Lower leg skin (tissue), 3 donors: Measurements from ENCODE around the gene GRM5.

Experiments used
- CTCF ChIP-seq, 3 donors: fragments of 450-650 bp; IDR thresholded peaks; one replicate each; pipeline ENCODE4 v1.5.1; 2016; ENCODE audit warnings: antibody characterized with exemption in 3 of 3, mild to moderate bottlenecking in 3 of 3, moderate library complexity in 2 of 3
- POLR2A ChIP-seq, 2 donors: fragments of 450-650 bp; IDR thresholded peaks; one replicate each; pipeline ENCODE4 v1.6.1; 2016 to 2017; ENCODE audit warnings: antibody characterized with exemption in 2 of 2, mild to moderate bottlenecking in 1 of 2, moderate library complexity in 1 of 2

GRCh38 chr11:88827018-88827676, 238.6 kb downstream of the GRM5 start:
- TF ChIP-seq POLR2A (IDR thresholded peaks at IDR 0.05) = no peak
- TF ChIP-seq CTCF (IDR thresholded peaks at IDR 0.05) = no peak
